Ovary (tissue), 9 donors: ENCODE data around the gene ZNF416. TPM values are rescaled to one million over a fixed set of nuclear protein-coding genes. Genes with fewer than 3 reads are reported as not detected.

ENCODE experiments used
- DNase-seq, 5 donors: peaks; one replicate each; pipeline ENCODE4 v3.0.0-alpha.2; 2019 to 2020
- H3K27ac ChIP-seq, 2 donors: fragments of 200-600 bp; one replicate each; pipeline versions ENCODE4 v1.5.1 to v1.8.0; 2019 to 2022
- H3K27me3 ChIP-seq: fragments of 200-600 bp; one replicate; pipeline ENCODE4 v1.8.0; 2022
- H3K36me3 ChIP-seq: fragments of 200-600 bp; sonication (generic); one replicate; pipeline ENCODE4 v1.5.1; 2019
- H3K4me1 ChIP-seq: one replicate; pipeline ENCODE4 v1.8.1; 2013; ENCODE audit warnings: mild to moderate bottlenecking, moderate library complexity; ENCODE audit not compliant: insufficient read depth
- H3K4me3 ChIP-seq: fragments of 200-600 bp; sonication (generic); one replicate; pipeline ENCODE4 v1.5.1; 2017
- H3K9me3 ChIP-seq, 2 donors: fragments of 200-600 bp in 1 of 2; sonication (generic) in 1 of 2; one replicate each; pipeline versions ENCODE4 v1.5.1 to v1.8.1; 2013 to 2019; ENCODE audit warnings: mild to moderate bottlenecking in 1 of 2, moderate library complexity in 1 of 2
- EP300 ChIP-seq: sonication (generic); formaldehyde crosslinking; IDR thresholded peaks from one replicate; pipeline ENCODE4 v1.6.1; 2017; ENCODE audit warnings: antibody characterized with exemption
- POLR2A ChIP-seq: fragments of 450-650 bp; IDR thresholded peaks from one replicate; pipeline ENCODE4 v1.6.1; 2017; ENCODE audit warnings: antibody characterized with exemption, mild to moderate bottlenecking, moderate library complexity
- WGBS, 3 donors: extraction: QIAGEN DNeasy Blood & Tissue Kit in 1 of 3; methylation state at CpG; one replicate each; pipeline versions ENCODE4 v1.1.5 to v1.1.7; 2013 to 2017; 5-methylcytosine and 5-hydroxymethylcytosine counted together
- intact Hi-C, 4 donors: fragments of 100-400 bp; cut with DNase I; formaldehyde crosslinking; loops; one replicate each; pipeline versions ENCODE4 v1.11.0 to v1.15.1; 2022 to 2023
- polyA plus RNA-seq, 2 donors: library from polyadenylated mRNA; stranded (reverse); fragments of 200-250 nt in 1 of 2; fragments of 350-450 nt in 1 of 2; fragmentation: Illumina TruSeq in 1 of 2; extraction: RNeasy Lipid Tissue Mini Kit (QIAGEN cat#74804) in 1 of 2; gene quantifications; one replicate each; pipeline ENCODE4 v1.2.3, GENCODE V29; 2013 to 2014
- total RNA-seq, 7 donors: library from RNA; depleted of rRNA in 2 of 7; stranded (reverse); fragments of >200 nt in 2 of 7; fragmentation: NEBNext Ultra II Directional in 3 of 7; extraction: Animal tissue kit (Norgen Biotek cat#: 25700) in 3 of 7; gene quantifications; one replicate each; pipeline versions ENCODE4 v1.1.0 to v1.2.4, GENCODE V29; 2016 to 2023
- TF ChIP-seq, protein P1 (sequence below), 3 donors: fragments of 450-650 bp in 2 of 3; fragments of 200-600 bp in 1 of 3; IDR thresholded peaks; one replicate each; pipeline versions ENCODE4 v1.5.1 to v1.8.0; 2016 to 2022; ENCODE audit warnings: antibody characterized with exemption in 3 of 3, mild to moderate bottlenecking in 1 of 3
- donor health status: DM: no; HTN: no; CAD: no; lungs with moderate emphysema.
- donor health status: DM: no; HTN: no; CAD: no.
- donor health status: Bipolar disorder and iron deficiency.
- donor health status: DM: yes; HTN: yes; CAD: no.
- donor health status: DM: no; HTN: no; CAD: no.
- donor health status: DM: yes; HTN: yes; CAD: no.

The ZNF416 gene
- total and polyA plus RNA-seq, 9 donors = 2.2 to 10.9 (median 7.6) TPM

GRCh38 chr19:57552432-57552831 lies 26.3 kb downstream of the ZNF416 start:
- no peak for DNase-seq
- no peaks in the 10 kb centered on the region for H3K4me1 ChIP-seq
- no peak overlapping the region for H3K4me3 ChIP-seq
- H3K36me3 ChIP-seq = no peaks in the 10 kb centered on the region
- H3K27me3 ChIP-seq = no peaks in the 10 kb centered on the region
- 97 to 100% (median 97%) methylated on average over 2 of the region's 2 CpGs for WGBS, 3 donors
- peaks cover 7 to 83% of the 10 kb centered on the region in 2 donors for H3K9me3 ChIP-seq
- intact Hi-C loops = no loop called here
- no peak for TF ChIP-seq EP300
- TF ChIP-seq, protein P1, sequence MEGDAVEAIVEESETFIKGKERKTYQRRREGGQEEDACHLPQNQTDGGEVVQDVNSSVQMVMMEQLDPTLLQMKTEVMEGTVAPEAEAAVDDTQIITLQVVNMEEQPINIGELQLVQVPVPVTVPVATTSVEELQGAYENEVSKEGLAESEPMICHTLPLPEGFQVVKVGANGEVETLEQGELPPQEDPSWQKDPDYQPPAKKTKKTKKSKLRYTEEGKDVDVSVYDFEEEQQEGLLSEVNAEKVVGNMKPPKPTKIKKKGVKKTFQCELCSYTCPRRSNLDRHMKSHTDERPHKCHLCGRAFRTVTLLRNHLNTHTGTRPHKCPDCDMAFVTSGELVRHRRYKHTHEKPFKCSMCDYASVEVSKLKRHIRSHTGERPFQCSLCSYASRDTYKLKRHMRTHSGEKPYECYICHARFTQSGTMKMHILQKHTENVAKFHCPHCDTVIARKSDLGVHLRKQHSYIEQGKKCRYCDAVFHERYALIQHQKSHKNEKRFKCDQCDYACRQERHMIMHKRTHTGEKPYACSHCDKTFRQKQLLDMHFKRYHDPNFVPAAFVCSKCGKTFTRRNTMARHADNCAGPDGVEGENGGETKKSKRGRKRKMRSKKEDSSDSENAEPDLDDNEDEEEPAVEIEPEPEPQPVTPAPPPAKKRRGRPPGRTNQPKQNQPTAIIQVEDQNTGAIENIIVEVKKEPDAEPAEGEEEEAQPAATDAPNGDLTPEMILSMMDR (IDR thresholded peaks at IDR 0.05) = no peak
- no peak for TF ChIP-seq POLR2A
- no peak overlapping the region for H3K27ac ChIP-seq

GRCh38 chr19:57546513-57546912 lies 32.2 kb downstream of the ZNF416 start:
- no peaks in the 10 kb centered on the region for H3K27me3 ChIP-seq
- DNase-seq = no peak
- no peaks in the 10 kb centered on the region for H3K36me3 ChIP-seq
- H3K4me3 ChIP-seq = no peak overlapping the region
- intact Hi-C loops = no loop called here
- peaks cover 20 to 80% of the 10 kb centered on the region in 2 donors for H3K9me3 ChIP-seq
- no peaks in the 10 kb centered on the region for H3K4me1 ChIP-seq
- TF ChIP-seq, protein P1 (IDR thresholded peaks at IDR 0.05) = no peak
- TF ChIP-seq EP300 (no peak), POLR2A (no peak)
- no peak overlapping the region for H3K27ac ChIP-seq
- WGBS, 3 donors = 96 to 100% (median 96%) methylated on average over 1 of the region's 1 CpG

DNA sequence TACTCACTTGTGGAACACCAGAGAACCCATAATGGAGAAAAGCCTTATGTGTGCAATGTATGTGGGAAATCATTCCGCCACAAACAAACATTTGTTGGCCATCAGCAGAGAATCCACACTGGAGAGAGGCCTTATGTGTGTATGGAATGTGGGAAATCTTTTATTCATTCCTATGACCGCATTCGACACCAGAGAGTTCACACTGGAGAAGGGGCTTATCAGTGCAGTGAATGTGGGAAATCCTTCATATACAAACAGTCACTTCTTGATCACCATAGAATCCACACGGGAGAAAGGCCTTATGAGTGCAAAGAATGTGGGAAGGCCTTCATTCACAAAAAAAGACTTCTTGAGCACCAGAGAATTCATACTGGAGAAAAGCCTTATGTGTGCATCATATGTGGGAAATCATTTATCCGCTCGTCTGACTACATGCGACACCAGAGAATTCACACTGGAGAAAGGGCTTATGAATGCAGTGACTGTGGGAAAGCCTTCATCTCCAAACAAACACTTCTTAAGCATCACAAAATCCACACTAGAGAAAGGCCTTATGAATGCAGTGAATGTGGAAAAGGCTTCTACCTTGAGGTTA lies 40.7 kb downstream of the ZNF416 start:
- H3K9me3 ChIP-seq = peaks cover 30 to 82% of the 10 kb centered on the region in 2 donors
- intact Hi-C loops = no loop called here

GRCh38 chr19:57527136-57527881 lies 51.4 kb downstream of the ZNF416 start, which contains the start of gene ZNF549:
Gene ZNF549 (plus strand): TSS chr19:57527356. CDS start chr19:57527574, 218 bp downstream.
- peak within 1 kb of the TSS; percentile 46 to 58 for H3K27ac ChIP-seq
- H3K4me3 ChIP-seq = peak within 1 kb of the TSS; percentile 78
- intact Hi-C loops = no loop called here
- TF ChIP-seq EP300 = no peak
- TF ChIP-seq, protein P1 (IDR thresholded peaks at IDR 0.05) = no peak
- peak; percentile 21 for TF ChIP-seq POLR2A
- H3K36me3 ChIP-seq = no peaks in the 10 kb centered on the region
- H3K4me1 ChIP-seq = peaks cover 6% of the 10 kb centered on the region
- no peaks in the 10 kb centered on the region for H3K27me3 ChIP-seq
- WGBS, 3 donors = 1 to 3% (median 2%) methylated on average over 58 to 64 of the region's 64 CpGs
- DNase-seq = peak; percentile 89 to 92 (median 91)
- peaks cover 3 to 23% of the 10 kb centered on the region in 2 donors for H3K9me3 ChIP-seq

More for the DNA sequence above, 40.7 kb downstream of the ZNF416 start:
- H3K36me3 ChIP-seq = peaks cover 10% of the 10 kb centered on the region
- WGBS, 3 donors = 97 to 98% (median 98%) methylated on average over 7 of the region's 7 CpGs
- no peak for DNase-seq
- H3K27ac ChIP-seq = no peak overlapping the region
- TF ChIP-seq EP300 (no peak), POLR2A (no peak)
- TF ChIP-seq, protein P1 (IDR thresholded peaks at IDR 0.05) = no peak
- H3K27me3 ChIP-seq = no peaks in the 10 kb centered on the region
- no peak overlapping the region for H3K4me3 ChIP-seq
- H3K4me1 ChIP-seq = no peaks in the 10 kb centered on the region

Other genes starting within 250 kb of the ZNF416 start
- 10 to 100 TPM in 3 of 7 donors, 1 to 10 TPM in 4; 3.0 to 13.0 (median 9.1) TPM for gene ZNF304, start 227.6 kb downstream of the ZNF416 start, total RNA-seq
- gene ZNF304, start 227.6 kb downstream of the ZNF416 start, polyA plus RNA-seq = 10 to 100 TPM in 1 of 2 donors, 1 to 10 TPM in 1; 4.8 to 12.5 TPM
- gene TRAPPC2B, start 215.4 kb downstream of the ZNF416 start, total RNA-seq = 10 to 100 TPM in 6 of 7 donors, 1 to 10 TPM in 1; 9.1 to 23.6 (median 11.6) TPM
- 10 to 100 TPM; 10.3 to 25.1 TPM for gene TRAPPC2B, start 215.4 kb downstream of the ZNF416 start, polyA plus RNA-seq
- 1 to 10 TPM; 1.2 to 4.7 (median 3.0) TPM for gene ZNF547, start 215.4 kb downstream of the ZNF416 start, total RNA-seq
- 1 to 10 TPM; 1.8 to 2.9 TPM for gene ZNF547, start 215.4 kb downstream of the ZNF416 start, polyA plus RNA-seq
- 10 to 100 TPM; 14.5 to 28.2 (median 24.4) TPM for gene ZNF548, start 189.1 kb downstream of the ZNF416 start, total RNA-seq
- 10 to 100 TPM; 13.4 to 13.7 TPM for gene ZNF548, start 189.1 kb downstream of the ZNF416 start, polyA plus RNA-seq
- gene ZNF17, start 167.8 kb downstream of the ZNF416 start, total RNA-seq = 10 to 100 TPM in 6 of 7 donors, 1 to 10 TPM in 1; 5.4 to 22.4 (median 18.7) TPM
- gene ZNF17, start 167.8 kb downstream of the ZNF416 start, polyA plus RNA-seq = 1 to 10 TPM; 6.3 to 7.2 TPM
- gene ZNF749, start 143.6 kb downstream of the ZNF416 start, total RNA-seq = 10 to 100 TPM in 4 of 7 donors, 1 to 10 TPM in 3; 7.5 to 21.7 (median 10.8) TPM
- gene ZNF749, start 143.6 kb downstream of the ZNF416 start, polyA plus RNA-seq = 10 to 100 TPM in 1 of 2 donors, 1 to 10 TPM in 1; 4.0 to 12.9 TPM
- 1 to 10 TPM in 5 of 7 donors, under 1 TPM in 2; 0.60 to 2.2 (median 1.3) TPM for gene VN1R1, start 121.8 kb downstream of the ZNF416 start, total RNA-seq
- gene VN1R1, start 121.8 kb downstream of the ZNF416 start, polyA plus RNA-seq = under 1 TPM; 0.38 to 0.50 TPM
- 10 to 100 TPM in 6 of 7 donors, 1 to 10 TPM in 1; 6.5 to 23.0 (median 15.8) TPM for gene ZNF772, start 101.3 kb downstream of the ZNF416 start, total RNA-seq
- 1 to 10 TPM; 3.3 to 6.8 TPM for gene ZNF772, start 101.3 kb downstream of the ZNF416 start, polyA plus RNA-seq
- 10 to 100 TPM in 6 of 7 donors, 1 to 10 TPM in 1; 6.8 to 14.7 (median 12.1) TPM for gene ZNF419, start 91.2 kb downstream of the ZNF416 start, total RNA-seq
- gene ZNF419, start 91.2 kb downstream of the ZNF416 start, polyA plus RNA-seq = 1 to 10 TPM; 7.2 to 8.5 TPM
- 10 to 100 TPM in 4 of 7 donors, 1 to 10 TPM in 3; 8.1 to 16.3 (median 10.5) TPM for gene ZNF773, start 79.0 kb downstream of the ZNF416 start, total RNA-seq
- gene ZNF773, start 79.0 kb downstream of the ZNF416 start, polyA plus RNA-seq = 1 to 10 TPM; 6.8 to 8.6 TPM
- 10 to 100 TPM in 4 of 7 donors, 1 to 10 TPM in 3; 3.9 to 11.9 (median 10.1) TPM for gene ZNF549, start 51.6 kb downstream of the ZNF416 start, total RNA-seq
- 1 to 10 TPM; 4.0 to 8.1 TPM for gene ZNF549, start 51.6 kb downstream of the ZNF416 start, polyA plus RNA-seq
- 10 to 100 TPM in 5 of 7 donors, 1 to 10 TPM in 2; 6.7 to 17.1 (median 11.4) TPM for gene ZNF550, start 19.0 kb downstream of the ZNF416 start, total RNA-seq
- 1 to 10 TPM; 6.8 to 7.3 TPM for gene ZNF550, start 19.0 kb downstream of the ZNF416 start, polyA plus RNA-seq
- gene ZIK1, start 5.2 kb upstream of the ZNF416 start, total RNA-seq = 10 to 100 TPM in 1 of 7 donors, 1 to 10 TPM in 6; 3.4 to 10.2 (median 8.4) TPM
- gene ZIK1, start 5.2 kb upstream of the ZNF416 start, polyA plus RNA-seq = 1 to 10 TPM; 5.5 to 5.7 TPM
- 1 to 10 TPM; 2.5 to 8.9 (median 3.6) TPM for gene ZNF530, start 21.0 kb upstream of the ZNF416 start, total RNA-seq
- 1 to 10 TPM; 2.0 to 2.2 TPM for gene ZNF530, start 21.0 kb upstream of the ZNF416 start, polyA plus RNA-seq
- gene ZNF134, start 35.3 kb upstream of the ZNF416 start, total RNA-seq = 10 to 100 TPM; 13.4 to 22.9 (median 22.2) TPM
- gene ZNF134, start 35.3 kb upstream of the ZNF416 start, polyA plus RNA-seq = 10 to 100 TPM in 1 of 2 donors, 1 to 10 TPM in 1; 9.2 to 12.6 TPM
- 10 to 100 TPM in 6 of 7 donors, 1 to 10 TPM in 1; 8.3 to 16.7 (median 12.0) TPM for gene ZNF211, start 54.3 kb upstream of the ZNF416 start, total RNA-seq
- gene ZNF211, start 54.3 kb upstream of the ZNF416 start, polyA plus RNA-seq = 10 to 100 TPM in 1 of 2 donors, 1 to 10 TPM in 1; 8.4 to 16.3 TPM
- 1 to 10 TPM in 1 of 7 donors, under 1 TPM in 1, not detected in 5; 0.13 to 1.3 TPM for gene ZSCAN4, start 90.0 kb upstream of the ZNF416 start, total RNA-seq
- gene ZSCAN4, start 90.0 kb upstream of the ZNF416 start, polyA plus RNA-seq = under 1 TPM; 0.07 to 0.08 TPM
- gene ZNF551, start 103.1 kb upstream of the ZNF416 start, total RNA-seq = 10 to 100 TPM in 3 of 7 donors, 1 to 10 TPM in 4; 6.8 to 11.3 (median 9.7) TPM
- 1 to 10 TPM; 3.8 to 4.2 TPM for gene ZNF551, start 103.1 kb upstream of the ZNF416 start, polyA plus RNA-seq
- 10 to 100 TPM in 1 of 7 donors, 1 to 10 TPM in 6; 1.1 to 10.4 (median 2.4) TPM for gene ZNF154, start 130.3 kb upstream of the ZNF416 start, total RNA-seq
- gene ZNF154, start 130.3 kb upstream of the ZNF416 start, polyA plus RNA-seq = 1 to 10 TPM; 1.4 to 3.5 TPM
- gene ZNF671, start 148.7 kb upstream of the ZNF416 start, total RNA-seq = 10 to 100 TPM in 1 of 7 donors, 1 to 10 TPM in 6; 1.5 to 13.2 (median 6.4) TPM
- 1 to 10 TPM; 2.1 to 5.0 TPM for gene ZNF671, start 148.7 kb upstream of the ZNF416 start, polyA plus RNA-seq
- gene ZNF776, start 167.9 kb upstream of the ZNF416 start, total RNA-seq = 10 to 100 TPM; 11.0 to 25.9 (median 14.6) TPM
- 10 to 100 TPM; 10.2 to 10.7 TPM for gene ZNF776, start 167.9 kb upstream of the ZNF416 start, polyA plus RNA-seq
- 10 to 100 TPM; 15.4 to 21.7 (median 17.2) TPM for gene ZNF586, start 190.8 kb upstream of the ZNF416 start, total RNA-seq
- gene ZNF586, start 190.8 kb upstream of the ZNF416 start, polyA plus RNA-seq = 10 to 100 TPM in 1 of 2 donors, 1 to 10 TPM in 1; 7.9 to 11.8 TPM
- 1 to 10 TPM; 5.2 to 9.9 (median 7.2) TPM for gene ZNF552, start 236.0 kb upstream of the ZNF416 start, total RNA-seq
- gene ZNF552, start 236.0 kb upstream of the ZNF416 start, polyA plus RNA-seq = 1 to 10 TPM; 4.9 to 7.1 TPM